ENCODE results near the gene ZCCHC24. TPM values are rescaled to one million over a fixed set of nuclear protein-coding genes. Genes with fewer than 3 reads are reported as not detected.

Gene ZCCHC24
- total and polyA plus RNA-seq, 8 donors: 3.5 to 13.2 (median 7.3) TPM

DNA sequence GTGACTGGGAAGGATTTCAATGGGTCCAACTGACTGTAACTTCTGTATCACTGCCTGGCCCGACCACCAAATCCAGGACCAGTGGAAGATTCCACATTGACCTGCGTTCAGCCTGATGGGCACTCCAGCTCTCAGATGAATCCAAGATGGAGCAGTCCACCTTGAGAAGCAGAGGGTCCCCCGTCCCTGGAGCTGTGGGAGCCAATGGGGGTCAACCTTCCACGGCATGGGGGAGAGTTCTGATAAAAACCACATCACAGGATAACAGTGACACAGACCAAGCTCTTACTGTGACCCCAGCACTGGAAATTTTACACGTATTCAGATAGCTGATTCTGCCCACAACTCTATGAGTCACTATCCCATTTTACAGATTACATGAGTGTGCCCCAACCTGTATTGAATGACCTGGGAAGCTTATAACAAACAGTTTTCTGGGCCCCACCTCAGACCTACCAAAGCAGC is 11.2 kb downstream of the ZCCHC24 start:
- H3K9me3 ChIP-seq: no peaks in the 10 kb centered on the region
- no peaks in the 10 kb centered on the region for H3K27me3 ChIP-seq
- no peak overlapping the region for H3K27ac ChIP-seq
- no peaks in the 10 kb centered on the region for H3K4me1 ChIP-seq
- no peak for FAIRE-seq
- ATAC-seq: no peak
- H3K4me3 ChIP-seq: no peak overlapping the region
- DNase-seq: peak in 1 of 6 donors; percentile 28
- H3K36me3 ChIP-seq: no peaks in the 10 kb centered on the region
- intact Hi-C loops (cut with DNase I): no loop called here
- TF ChIP-seq, protein P1, sequence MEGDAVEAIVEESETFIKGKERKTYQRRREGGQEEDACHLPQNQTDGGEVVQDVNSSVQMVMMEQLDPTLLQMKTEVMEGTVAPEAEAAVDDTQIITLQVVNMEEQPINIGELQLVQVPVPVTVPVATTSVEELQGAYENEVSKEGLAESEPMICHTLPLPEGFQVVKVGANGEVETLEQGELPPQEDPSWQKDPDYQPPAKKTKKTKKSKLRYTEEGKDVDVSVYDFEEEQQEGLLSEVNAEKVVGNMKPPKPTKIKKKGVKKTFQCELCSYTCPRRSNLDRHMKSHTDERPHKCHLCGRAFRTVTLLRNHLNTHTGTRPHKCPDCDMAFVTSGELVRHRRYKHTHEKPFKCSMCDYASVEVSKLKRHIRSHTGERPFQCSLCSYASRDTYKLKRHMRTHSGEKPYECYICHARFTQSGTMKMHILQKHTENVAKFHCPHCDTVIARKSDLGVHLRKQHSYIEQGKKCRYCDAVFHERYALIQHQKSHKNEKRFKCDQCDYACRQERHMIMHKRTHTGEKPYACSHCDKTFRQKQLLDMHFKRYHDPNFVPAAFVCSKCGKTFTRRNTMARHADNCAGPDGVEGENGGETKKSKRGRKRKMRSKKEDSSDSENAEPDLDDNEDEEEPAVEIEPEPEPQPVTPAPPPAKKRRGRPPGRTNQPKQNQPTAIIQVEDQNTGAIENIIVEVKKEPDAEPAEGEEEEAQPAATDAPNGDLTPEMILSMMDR (IDR thresholded peaks at IDR 0.05): no peak
- WGBS, 2 donors: 87% methylated on average over 5 of the region's 5 CpGs

DNA sequence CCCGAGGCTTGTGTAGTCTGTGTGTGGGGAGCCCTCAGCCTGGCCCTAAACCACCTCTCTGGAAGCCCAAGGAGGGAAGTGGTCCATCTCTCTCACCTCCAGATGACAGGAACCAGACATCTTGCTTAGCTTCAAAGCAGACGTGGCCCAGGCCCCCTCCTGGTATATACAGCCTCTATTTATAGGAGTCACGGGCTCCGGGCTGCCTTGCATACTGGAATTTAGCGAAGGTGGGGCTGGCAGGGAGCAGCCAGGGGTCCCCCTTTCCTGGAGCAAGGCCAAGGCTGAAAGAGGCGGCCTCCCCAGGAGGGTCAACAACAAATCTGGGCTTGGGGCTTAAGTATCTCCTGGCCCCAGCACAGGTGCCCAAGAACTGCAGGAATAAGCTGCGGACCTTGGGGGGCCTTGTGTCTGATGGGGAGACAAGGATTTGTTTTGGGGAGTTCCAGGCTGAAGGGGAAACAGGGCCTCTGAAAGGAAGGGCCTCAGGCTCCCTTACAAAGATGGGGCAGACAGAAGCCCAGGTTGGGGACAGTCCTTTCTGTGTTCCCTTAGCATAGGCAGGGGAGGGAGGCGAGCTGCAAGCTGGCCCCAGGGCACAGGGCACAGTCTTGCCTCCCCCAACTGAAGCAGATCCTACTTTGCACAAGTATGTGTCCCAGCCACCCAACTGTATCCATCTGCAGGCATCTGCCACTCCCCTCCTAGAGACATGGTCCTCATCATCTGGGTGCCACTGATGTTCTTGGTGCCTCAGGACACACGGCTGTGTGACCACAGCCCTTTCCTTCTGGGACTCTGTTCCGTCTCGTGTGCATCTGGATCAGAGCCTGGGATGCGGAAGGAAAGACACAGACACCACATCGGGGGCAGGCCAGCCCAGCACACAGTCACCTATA is 11.9 kb downstream of the ZCCHC24 start:
- FAIRE-seq: no peak
- Histone ChIP-seq H3K9me3 (no peaks in the 10 kb centered on the region), H3K27ac (no peak overlapping the region), H3K4me3 (no peak overlapping the region), H3K27me3 (no peaks in the 10 kb centered on the region), H3K4me1 (no peaks in the 10 kb centered on the region), H3K36me3 (no peaks in the 10 kb centered on the region)
- ATAC-seq: no peak
- intact Hi-C loops (cut with DNase I): no loop called here
- TF ChIP-seq, protein P1 (IDR thresholded peaks at IDR 0.05): no peak
- DNase-seq: peak in 1 of 6 donors; percentile 41
- 85 to 90% methylated on average over 13 of the region's 13 CpGs for WGBS, 2 donors

- Histone ChIP-seq H3K36me3 (no peaks in the 10 kb centered on the region), H3K27ac (no peak overlapping the region), H3K27me3 (no peaks in the 10 kb centered on the region), H3K4me1 (no peaks in the 10 kb centered on the region), H3K4me3 (no peak overlapping the region), H3K9me3 (no peaks in the 10 kb centered on the region)
- peak in 1 of 6 donors; percentile 39 for DNase-seq
- ATAC-seq: peak in 1 of 4 donors; percentile 35
- intact Hi-C loops (cut with DNase I): no loop called here
- WGBS, 2 donors: 89 to 90% methylated on average over 17 of the region's 17 CpGs
- FAIRE-seq: no peak
- TF ChIP-seq, protein P1 (IDR thresholded peaks at IDR 0.05): no peak
These were observed 13.3 kb downstream of the ZCCHC24 start for GRCh38 chr10:79431891-79432831.

GRCh38 chr10:79431428-79431827 is 14.0 kb downstream of the ZCCHC24 start:
- no peaks in the 10 kb centered on the region for H3K9me3 ChIP-seq
- DNase-seq (no peak), FAIRE-seq (no peak), ATAC-seq (no peak)
- H3K36me3 ChIP-seq: no peaks in the 10 kb centered on the region
- intact Hi-C loops (cut with DNase I): no loop called here
- 71 to 77% methylated on average over 5 of the region's 5 CpGs for WGBS, 2 donors
- no peak overlapping the region for H3K4me3 ChIP-seq
- TF ChIP-seq, protein P1 (IDR thresholded peaks at IDR 0.05): no peak
- H3K27me3 ChIP-seq: no peaks in the 10 kb centered on the region
- no peak overlapping the region for H3K27ac ChIP-seq
- H3K4me1 ChIP-seq: no peaks in the 10 kb centered on the region

Data from pancreas (tissue), 10 donors.